GM10266 (cell line): ENCODE data around the gene HRG.
"Not testable (repeated sequence)": the region's sequence is repeated elsewhere in the genome, so short reads cannot be mapped to it uniquely, and the experiment has no call there.

Experiments
- DNase-seq: peaks from one replicate; pipeline ENCODE4 v3.0.0; 2012; ENCODE audit errors: extremely low spot score
- TF ChIP-seq, protein P1 (sequence below): IDR thresholded peaks from 2 replicates; pipeline ENCODE4 v1.5.1; 2012; ENCODE audit warnings: mild to moderate bottlenecking, low read depth; ENCODE audit not compliant: control insufficient read depth, insufficient read depth; ENCODE audit errors: missing control alignments

HRG gene

DNA sequence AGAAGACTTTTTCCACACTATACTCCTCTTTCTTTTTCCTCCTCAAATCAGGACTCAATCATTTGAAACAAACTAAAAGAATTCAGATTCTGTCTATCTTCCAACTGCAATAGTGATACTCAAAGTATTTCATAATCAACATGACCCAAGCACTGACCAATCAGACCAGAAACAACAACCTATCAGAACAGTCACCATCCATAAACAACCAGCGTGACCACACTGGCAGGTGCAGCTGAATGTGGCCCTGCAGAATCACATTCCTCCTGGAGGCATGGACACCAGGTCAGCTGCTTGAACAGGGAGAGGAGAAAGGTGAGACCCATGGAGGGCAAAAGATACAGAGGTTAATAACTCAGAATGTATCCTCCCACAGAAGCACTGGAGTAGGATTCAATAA lies 13.3 kb downstream of the HRG start:
- TF ChIP-seq, protein P1, sequence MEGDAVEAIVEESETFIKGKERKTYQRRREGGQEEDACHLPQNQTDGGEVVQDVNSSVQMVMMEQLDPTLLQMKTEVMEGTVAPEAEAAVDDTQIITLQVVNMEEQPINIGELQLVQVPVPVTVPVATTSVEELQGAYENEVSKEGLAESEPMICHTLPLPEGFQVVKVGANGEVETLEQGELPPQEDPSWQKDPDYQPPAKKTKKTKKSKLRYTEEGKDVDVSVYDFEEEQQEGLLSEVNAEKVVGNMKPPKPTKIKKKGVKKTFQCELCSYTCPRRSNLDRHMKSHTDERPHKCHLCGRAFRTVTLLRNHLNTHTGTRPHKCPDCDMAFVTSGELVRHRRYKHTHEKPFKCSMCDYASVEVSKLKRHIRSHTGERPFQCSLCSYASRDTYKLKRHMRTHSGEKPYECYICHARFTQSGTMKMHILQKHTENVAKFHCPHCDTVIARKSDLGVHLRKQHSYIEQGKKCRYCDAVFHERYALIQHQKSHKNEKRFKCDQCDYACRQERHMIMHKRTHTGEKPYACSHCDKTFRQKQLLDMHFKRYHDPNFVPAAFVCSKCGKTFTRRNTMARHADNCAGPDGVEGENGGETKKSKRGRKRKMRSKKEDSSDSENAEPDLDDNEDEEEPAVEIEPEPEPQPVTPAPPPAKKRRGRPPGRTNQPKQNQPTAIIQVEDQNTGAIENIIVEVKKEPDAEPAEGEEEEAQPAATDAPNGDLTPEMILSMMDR = no peak
- DNase-seq = no peak

GRCh38 chr3:186680869-186681268 lies 15.1 kb downstream of the HRG start:
- DNase-seq = no peak
- TF ChIP-seq, protein P1 = no peak

DNA sequence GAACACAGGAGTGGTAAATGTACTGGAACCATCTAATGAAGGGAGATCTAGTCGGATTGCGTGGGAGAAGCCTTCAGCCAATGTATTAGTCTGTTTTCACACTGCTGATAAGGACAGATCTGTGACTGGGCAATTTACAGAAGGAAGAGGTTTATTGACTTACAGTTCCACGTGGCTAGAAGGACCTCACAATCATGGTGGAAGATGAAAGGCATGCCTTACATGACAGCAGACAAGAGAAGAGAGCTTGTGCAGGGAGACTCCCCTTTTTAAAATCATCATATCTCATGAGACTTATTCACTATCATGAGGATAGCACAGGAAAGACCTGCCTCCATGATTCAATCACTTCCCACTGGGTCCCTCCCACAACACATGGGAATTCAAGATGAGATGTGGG lies 17.0 kb downstream of the HRG start:
- TF ChIP-seq, protein P1 = no peak
- DNase-seq = no peak

DNA sequence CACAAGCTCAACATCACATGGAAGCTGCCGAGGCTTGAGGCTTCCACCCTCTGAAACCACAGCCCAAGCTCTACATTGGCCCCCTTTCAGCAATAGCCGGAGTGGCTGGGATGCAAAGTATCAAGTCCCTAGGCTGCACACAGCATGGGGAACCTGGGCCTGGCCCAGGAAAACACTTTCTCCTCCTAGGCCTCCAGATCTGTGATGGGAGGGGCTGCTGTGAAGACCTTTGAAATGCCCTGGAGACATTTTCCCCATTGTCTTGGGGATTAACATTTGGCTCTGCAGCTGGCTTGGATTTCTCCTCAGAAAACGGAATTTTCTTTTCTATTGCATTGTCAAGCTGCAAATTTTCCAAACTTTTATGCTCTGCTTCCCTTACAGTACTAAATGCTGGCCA lies 18.2 kb downstream of the HRG start:
- DNase-seq = no peak
- TF ChIP-seq, protein P1 = no peak

DNA sequence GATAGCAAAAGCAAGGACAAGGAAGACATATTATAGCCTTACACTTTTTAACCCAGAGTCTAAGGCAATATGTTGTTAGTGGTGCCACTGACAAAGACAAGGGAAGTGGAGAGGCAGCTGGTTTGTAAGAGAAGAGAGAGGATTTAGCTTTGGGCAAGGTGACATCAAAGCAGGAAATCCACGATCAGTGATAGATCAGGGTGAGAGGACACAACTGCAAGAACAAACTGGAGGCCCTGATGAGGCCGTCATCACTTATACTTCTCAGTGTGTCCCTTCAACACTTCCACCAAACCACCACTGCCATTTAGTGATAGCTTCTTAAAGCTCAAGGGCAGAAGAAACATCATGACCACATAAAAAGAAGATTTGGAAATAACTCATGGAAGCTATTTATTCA lies 20.7 kb downstream of the HRG start:
- not testable (repeated sequence) for DNase-seq

DNA sequence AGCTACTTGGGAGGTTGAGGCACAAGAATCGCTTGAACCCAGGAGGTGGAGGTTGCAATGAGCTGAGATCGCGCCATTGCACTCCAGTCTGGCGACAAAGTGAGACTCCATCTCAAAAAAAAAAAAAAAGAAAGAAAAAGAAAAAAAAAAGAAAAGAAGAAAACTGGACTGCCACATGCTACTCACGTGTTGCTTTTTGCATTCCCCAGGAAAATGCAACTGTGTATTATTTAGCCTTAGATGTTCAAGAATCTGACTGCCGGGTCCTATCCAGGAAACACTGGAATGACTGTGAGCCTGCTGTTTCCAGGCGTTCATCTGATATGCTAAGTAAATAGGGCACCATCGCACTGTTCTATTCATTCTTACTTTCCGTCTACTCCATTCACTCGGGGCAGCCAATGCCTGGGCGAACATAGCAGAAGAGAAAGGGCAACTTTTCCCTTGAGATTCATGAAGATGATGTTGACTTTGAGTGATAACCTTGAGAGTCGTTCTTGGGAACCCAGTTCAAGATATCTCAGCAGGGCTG lies 21.4 kb downstream of the HRG start:
- TF ChIP-seq, protein P1 = no peak
- DNase-seq = no peak

- DNase-seq = not testable (repeated sequence)
Observed at GRCh38 chr3:186690304-186690703, 24.5 kb downstream of the HRG start.

- DNase-seq = no peak
- TF ChIP-seq, protein P1 = no peak
Observed at GRCh38 chr3:186691676-186692075, 25.9 kb downstream of the HRG start.
